SK-N-SH treated with all-trans-retinoic acid at 6 μM for 48 hours (cell line): ENCODE measurements around the gene ARL15.

ENCODE experiments used
- ATAC-seq: fragments of 200-7000 bp; cut with Tn5 transposase; 3 replicates; pipeline ENCODE4 v1.9.1; 2020; ENCODE audit warnings: mild to moderate bottlenecking, moderate library complexity
- ARNTL ChIP-seq: fragments of 450-650 bp; formaldehyde crosslinking; IDR thresholded peaks from 2 replicates; pipeline ENCODE4 v1.5.0; 2020; ENCODE audit warnings: low read depth, mild to moderate bottlenecking, moderate library complexity, borderline replicate concordance
- BACH2 ChIP-seq: fragments of 250-450 bp; sonication (Bioruptor Pico); IDR thresholded peaks from 2 replicates; pipeline ENCODE4 v1.9.0; 2021; ENCODE audit warnings: mild to moderate bottlenecking, borderline replicate concordance
- CREB5 ChIP-seq: fragments of 250-450 bp; sonication (Bioruptor Pico); IDR thresholded peaks from 2 replicates; pipeline ENCODE4 v1.5.1; 2020; ENCODE audit warnings: low read depth, mild to moderate bottlenecking, moderate library complexity
- ESRRG ChIP-seq: fragments of 250-450 bp; sonication (Bioruptor Pico); IDR thresholded peaks from 2 replicates; pipeline ENCODE4 v1.6.1; 2021; ENCODE audit warnings: mild to moderate bottlenecking
- GLIS3 ChIP-seq: fragments of 250-450 bp; sonication (Bioruptor Pico); IDR thresholded peaks from 2 replicates; pipeline ENCODE4 v1.5.0; 2020; ENCODE audit warnings: mild to moderate bottlenecking, moderate library complexity
- ISL1 ChIP-seq: fragments of 250-450 bp; sonication (Bioruptor Pico); IDR thresholded peaks from 2 replicates; pipeline ENCODE4 v2.1.2; 2022; ENCODE audit warnings: mild to moderate bottlenecking, moderate library complexity
- OSR1 ChIP-seq: fragments of 250-450 bp; sonication (Bioruptor Pico); IDR thresholded peaks from 2 replicates; pipeline ENCODE4 v1.8.0; 2022; ENCODE audit warnings: moderate library complexity, mild to moderate bottlenecking, inconsistent platforms
- POU6F1 ChIP-seq: fragments of 250-450 bp; sonication (Bioruptor Pico); IDR thresholded peaks from 2 replicates; pipeline ENCODE4 v1.8.0; 2021; ENCODE audit warnings: low read depth, mild to moderate bottlenecking, moderate library complexity, borderline replicate concordance
- PPARA ChIP-seq: fragments of 250-450 bp; sonication (Bioruptor Pico); IDR thresholded peaks from 2 replicates; pipeline ENCODE4 v1.5.0; 2020; ENCODE audit warnings: mild to moderate bottlenecking, borderline replicate concordance
- RARB ChIP-seq: fragments of 250-450 bp; sonication (Bioruptor Pico); IDR thresholded peaks from 2 replicates; pipeline ENCODE4 v1.8.0; 2021; ENCODE audit warnings: mild to moderate bottlenecking, moderate library complexity
- SNAI2 ChIP-seq: fragments of 250-450 bp; sonication (Bioruptor Pico); IDR thresholded peaks from 2 replicates; pipeline ENCODE4 v1.5.0; 2020; ENCODE audit warnings: mild to moderate bottlenecking, moderate library complexity
- TCF4 ChIP-seq: fragments of 250-450 bp; sonication (Bioruptor Pico); IDR thresholded peaks from 2 replicates; pipeline ENCODE4 v1.8.0; 2021; ENCODE audit warnings: mild to moderate bottlenecking, moderate library complexity, borderline replicate concordance
- TOX ChIP-seq: fragments of 250-450 bp; sonication (Bioruptor Pico); IDR thresholded peaks from 2 replicates; pipeline ENCODE4 v1.8.0; 2021; ENCODE audit warnings: mild to moderate bottlenecking, moderate library complexity, borderline replicate concordance
- TSHZ2 ChIP-seq: fragments of 250-450 bp; sonication (Bioruptor Pico); IDR thresholded peaks from 2 replicates; pipeline ENCODE4 v1.5.0; 2020; ENCODE audit warnings: mild to moderate bottlenecking, moderate library complexity
- ZC3H10 ChIP-seq: fragments of 250-450 bp; sonication (Bioruptor Pico); IDR thresholded peaks from 2 replicates; pipeline ENCODE4 v1.5.1; 2021; ENCODE audit warnings: mild to moderate bottlenecking, moderate library complexity
- ZFP30 ChIP-seq: fragments of 450-650 bp; formaldehyde crosslinking; IDR thresholded peaks from 2 replicates; pipeline ENCODE4 v1.5.0; 2022; ENCODE audit warnings: mild to moderate bottlenecking, moderate library complexity
- ZNF565 ChIP-seq: fragments of 450-650 bp; formaldehyde crosslinking; conservative IDR thresholded peaks from 2 replicates; pipeline ENCODE4 v1.5.0; 2020; ENCODE audit warnings: low read depth, mild to moderate bottlenecking, moderate library complexity
- ZNF70 ChIP-seq: fragments of 450-650 bp; formaldehyde crosslinking; IDR thresholded peaks from 2 replicates; pipeline ENCODE4 v1.5.0; 2020; ENCODE audit warnings: mild to moderate bottlenecking, moderate library complexity
- ZNF8 ChIP-seq: fragments of 450-650 bp; formaldehyde crosslinking; IDR thresholded peaks from 2 replicates; pipeline ENCODE4 v1.5.0; 2020; ENCODE audit warnings: mild to moderate bottlenecking, moderate library complexity
- TF ChIP-seq, protein P1 (sequence below): fragments of 250-450 bp; sonication (Bioruptor Pico); IDR thresholded peaks from 2 replicates; pipeline ENCODE4 v1.8.0; 2020; ENCODE audit warnings: mild to moderate bottlenecking, moderate library complexity, borderline replicate concordance
- TF ChIP-seq, protein P2 (sequence below): fragments of 250-450 bp; sonication (Bioruptor Pico); IDR thresholded peaks from 2 replicates; pipeline ENCODE4 v1.5.1; 2021; ENCODE audit warnings: mild to moderate bottlenecking, moderate library complexity

The ARL15 gene

DNA sequence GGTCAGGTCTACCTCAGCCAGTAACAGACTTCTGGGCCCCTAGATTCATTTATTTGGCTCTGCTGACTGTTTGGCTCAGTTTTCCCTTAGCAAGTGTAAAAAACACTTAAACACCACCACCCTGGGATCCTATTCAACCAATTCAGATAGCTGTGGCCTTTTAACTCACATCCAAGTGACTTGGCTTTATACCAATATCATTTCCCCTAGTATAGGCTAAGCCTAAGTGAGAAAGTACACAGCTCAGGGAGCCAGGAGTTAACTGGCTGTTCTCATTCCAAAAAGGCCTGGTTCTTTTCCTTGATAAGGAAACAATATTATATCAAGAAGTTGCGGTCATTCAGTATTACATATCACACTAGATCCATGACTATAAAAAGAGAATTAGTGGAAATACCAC lies 163.5 kb downstream of the ARL15 start:
- ATAC-seq, result no peak
- TF ChIP-seq OSR1, result no peak
- no peak for TF ChIP-seq ZNF70 (CRISPR knock-in tag)
- TF ChIP-seq TSHZ2, result no peak
- no peak for TF ChIP-seq GLIS3 (CRISPR knock-in tag)
- no peak for TF ChIP-seq ARNTL
- no peak for TF ChIP-seq BACH2
- TF ChIP-seq SNAI2 (CRISPR knock-in tag), result no peak
- no peak for TF ChIP-seq POU6F1 (CRISPR knock-in tag)
- TF ChIP-seq ZC3H10 (CRISPR knock-in tag), result no peak
- no peak for TF ChIP-seq TOX
- TF ChIP-seq RARB (CRISPR knock-in tag), result no peak
- TF ChIP-seq, protein P1, sequence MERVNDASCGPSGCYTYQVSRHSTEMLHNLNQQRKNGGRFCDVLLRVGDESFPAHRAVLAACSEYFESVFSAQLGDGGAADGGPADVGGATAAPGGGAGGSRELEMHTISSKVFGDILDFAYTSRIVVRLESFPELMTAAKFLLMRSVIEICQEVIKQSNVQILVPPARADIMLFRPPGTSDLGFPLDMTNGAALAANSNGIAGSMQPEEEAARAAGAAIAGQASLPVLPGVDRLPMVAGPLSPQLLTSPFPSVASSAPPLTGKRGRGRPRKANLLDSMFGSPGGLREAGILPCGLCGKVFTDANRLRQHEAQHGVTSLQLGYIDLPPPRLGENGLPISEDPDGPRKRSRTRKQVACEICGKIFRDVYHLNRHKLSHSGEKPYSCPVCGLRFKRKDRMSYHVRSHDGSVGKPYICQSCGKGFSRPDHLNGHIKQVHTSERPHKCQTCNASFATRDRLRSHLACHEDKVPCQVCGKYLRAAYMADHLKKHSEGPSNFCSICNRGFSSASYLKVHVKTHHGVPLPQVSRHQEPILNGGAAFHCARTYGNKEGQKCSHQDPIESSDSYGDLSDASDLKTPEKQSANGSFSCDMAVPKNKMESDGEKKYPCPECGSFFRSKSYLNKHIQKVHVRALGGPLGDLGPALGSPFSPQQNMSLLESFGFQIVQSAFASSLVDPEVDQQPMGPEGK, result no peak
- TF ChIP-seq PPARA (CRISPR knock-in tag), result no peak
- TF ChIP-seq TCF4 (CRISPR knock-in tag), result no peak
- TF ChIP-seq ESRRG (CRISPR knock-in tag), result no peak
- no peak for TF ChIP-seq ZNF8
- TF ChIP-seq, protein P2, sequence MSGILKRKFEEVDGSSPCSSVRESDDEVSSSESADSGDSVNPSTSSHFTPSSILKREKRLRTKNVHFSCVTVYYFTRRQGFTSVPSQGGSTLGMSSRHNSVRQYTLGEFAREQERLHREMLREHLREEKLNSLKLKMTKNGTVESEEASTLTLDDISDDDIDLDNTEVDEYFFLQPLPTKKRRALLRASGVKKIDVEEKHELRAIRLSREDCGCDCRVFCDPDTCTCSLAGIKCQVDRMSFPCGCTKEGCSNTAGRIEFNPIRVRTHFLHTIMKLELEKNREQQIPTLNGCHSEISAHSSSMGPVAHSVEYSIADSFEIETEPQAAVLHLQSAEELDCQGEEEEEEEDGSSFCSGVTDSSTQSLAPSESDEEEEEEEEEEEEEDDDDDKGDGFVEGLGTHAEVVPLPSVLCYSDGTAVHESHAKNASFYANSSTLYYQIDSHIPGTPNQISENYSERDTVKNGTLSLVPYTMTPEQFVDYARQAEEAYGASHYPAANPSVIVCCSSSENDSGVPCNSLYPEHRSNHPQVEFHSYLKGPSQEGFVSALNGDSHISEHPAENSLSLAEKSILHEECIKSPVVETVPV (CRISPR knock-in tag), result no peak
- no peak for TF ChIP-seq ISL1

GRCh38 chr5:54146390-54146789 lies 164.0 kb downstream of the ARL15 start:
- no peak for ATAC-seq
- TF ChIP-seq ISL1 (no peak), BACH2 (no peak), ZFP30 (CRISPR knock-in tag) (no peak), CREB5 (CRISPR knock-in tag) (no peak), TOX (no peak), GLIS3 (CRISPR knock-in tag) (no peak), ZNF565 (CRISPR knock-in tag) (no peak)
- TF ChIP-seq, protein P2 (CRISPR knock-in tag), result no peak
- TF ChIP-seq, all 23 proteins: peak for 0

- TF ChIP-seq TSHZ2, result no peak
- TF ChIP-seq ZNF70 (CRISPR knock-in tag), result no peak
- no peak for TF ChIP-seq SNAI2 (CRISPR knock-in tag)
- no peak for TF ChIP-seq TCF4 (CRISPR knock-in tag)
Observed at GRCh38 chr5:54140247-54140840, 170.0 kb downstream of the ARL15 start.

More at GRCh38 chr5:54140247-54140840, 170.0 kb downstream of the ARL15 start:
- ATAC-seq, result no peak
